Neuronal stem cell (in vitro differentiated cells): Measurements from ENCODE around the gene SH3PXD2A.

Experiments used
- DNase-seq: peaks from one replicate; pipeline ENCODE4 v3.0.0-alpha.2; 2013; ENCODE audit warnings: low spot score
- H2AFZ ChIP-seq: one replicate; pipeline ENCODE4 v1.6.1; 2013; ENCODE audit warnings: mild to moderate bottlenecking, low read length, inconsistent platforms
- H2AK5ac ChIP-seq: 2 replicates; pipeline ENCODE4 v1.6.1; 2013; ENCODE audit warnings: low read depth, mild to moderate bottlenecking, inconsistent platforms, low read length, moderate library complexity, mixed read lengths
- H2BK120ac ChIP-seq: 2 replicates; pipeline ENCODE4 v1.6.1; 2013; ENCODE audit warnings: low read depth, mild to moderate bottlenecking, inconsistent platforms, low read length, moderate library complexity, mixed read lengths
- H2BK12ac ChIP-seq: one replicate; pipeline ENCODE4 v1.6.1; 2013; ENCODE audit warnings: low read length, inconsistent platforms
- H2BK15ac ChIP-seq: 2 replicates; pipeline ENCODE4 v1.6.1; 2013; ENCODE audit warnings: mild to moderate bottlenecking, low read length, inconsistent platforms, mixed read lengths
- H2BK5ac ChIP-seq: one replicate; pipeline ENCODE4 v1.6.1; 2013; ENCODE audit warnings: inconsistent platforms, mild to moderate bottlenecking, low read length, moderate library complexity
- H3K14ac ChIP-seq: one replicate; pipeline ENCODE4 v1.6.1; 2013; ENCODE audit warnings: low read length, inconsistent platforms
- H3K18ac ChIP-seq: 2 replicates; pipeline ENCODE4 v1.6.1; 2013; ENCODE audit warnings: low read length, inconsistent platforms
- H3K23ac ChIP-seq: 2 replicates; pipeline ENCODE4 v1.6.1; 2013; ENCODE audit warnings: low read depth, mild to moderate bottlenecking, mixed read lengths, low read length, inconsistent platforms; ENCODE audit not compliant: poor library complexity
- H3K27ac ChIP-seq: replicated peaks from 3 replicates; pipeline ENCODE4 v1.5.1; 2013; ENCODE audit warnings: low read length, inconsistent platforms
- H3K27me3 ChIP-seq, 3 experiments: 2 replicates each; pipeline ENCODE4 v1.6.1; 2013; ENCODE audit warnings: low read length in 3 of 3, mild to moderate bottlenecking in 2 of 3, inconsistent platforms in 1 of 3, low read depth in 1 of 3, mixed read lengths in 1 of 3, moderate library complexity in 1 of 3; ENCODE audit not compliant: control insufficient read depth in 3 of 3, insufficient read depth in 3 of 3
- H3K36me3 ChIP-seq, 2 donors: replicated peaks in 1 of 2; 2 replicates each; pipeline ENCODE4 v1.6.1; 2013; ENCODE audit warnings: low read length in 2 of 2; ENCODE audit not compliant: control insufficient read depth in 2 of 2, insufficient read depth in 2 of 2
- H3K4ac ChIP-seq: 2 replicates; pipeline ENCODE4 v1.6.1; 2013; ENCODE audit warnings: inconsistent platforms, mild to moderate bottlenecking, low read length, moderate library complexity
- H3K4me1 ChIP-seq, 2 donors: 1 replicate in 1 of 2; 2 replicates in 1 of 2; pipeline ENCODE4 v1.6.1; 2013; ENCODE audit warnings: low read length in 2 of 2, low read depth in 1 of 2; ENCODE audit not compliant: control insufficient read depth in 2 of 2, insufficient read depth in 1 of 2
- H3K4me2 ChIP-seq: one replicate; pipeline ENCODE4 v1.6.1; 2013; ENCODE audit warnings: mild to moderate bottlenecking, low read length, inconsistent platforms; ENCODE audit not compliant: insufficient read depth, poor library complexity, severe bottlenecking
- H3K4me3 ChIP-seq, 2 donors: 2 replicates each; pipeline ENCODE4 v1.5.1; 2013; ENCODE audit warnings: low read length in 2 of 2, mild to moderate bottlenecking in 2 of 2, inconsistent platforms in 1 of 2, moderate library complexity in 1 of 2
- H3K79me1 ChIP-seq: one replicate; pipeline ENCODE4 v1.6.1; 2013; ENCODE audit warnings: low read depth, mild to moderate bottlenecking, inconsistent platforms, low read length, moderate library complexity
- H3K9ac ChIP-seq: one replicate; pipeline ENCODE4 v1.6.1; 2013; ENCODE audit warnings: mild to moderate bottlenecking, low read depth, low read length, inconsistent platforms; ENCODE audit not compliant: poor library complexity
- H3K9me3 ChIP-seq, 2 donors: replicated peaks in 1 of 2; 2 replicates each; pipeline versions ENCODE3 to v1.6.1; 2013; ENCODE audit warnings: low read length in 2 of 2, mild to moderate bottlenecking in 2 of 2, inconsistent platforms in 1 of 2, low read depth in 1 of 2, mixed read lengths in 1 of 2, moderate library complexity in 1 of 2; ENCODE audit not compliant: control insufficient read depth in 2 of 2, insufficient read depth in 1 of 2
- H4K8ac ChIP-seq: one replicate; pipeline ENCODE4 v1.6.1; 2013; ENCODE audit warnings: low read depth, mild to moderate bottlenecking, inconsistent platforms, low read length, moderate library complexity
- H4K91ac ChIP-seq: one replicate; pipeline ENCODE4 v1.6.1; 2013; ENCODE audit warnings: low read length, low read depth, mild to moderate bottlenecking, inconsistent platforms; ENCODE audit not compliant: poor library complexity
- WGBS, 2 donors: extraction: QIAGEN DNeasy Blood & Tissue Kit; methylation state at CpG; one replicate each; pipeline ENCODE4 v1.1.7; 2013; ENCODE audit warnings: missing lambda C conversion rate in 2 of 2, mixed read lengths in 1 of 2; ENCODE audit not compliant: insufficient read length in 2 of 2, insufficient replicate concordance in 1 of 2; ENCODE audit errors: extremely low coverage in 2 of 2; 5-methylcytosine and 5-hydroxymethylcytosine counted together

SH3PXD2A gene

DNA sequence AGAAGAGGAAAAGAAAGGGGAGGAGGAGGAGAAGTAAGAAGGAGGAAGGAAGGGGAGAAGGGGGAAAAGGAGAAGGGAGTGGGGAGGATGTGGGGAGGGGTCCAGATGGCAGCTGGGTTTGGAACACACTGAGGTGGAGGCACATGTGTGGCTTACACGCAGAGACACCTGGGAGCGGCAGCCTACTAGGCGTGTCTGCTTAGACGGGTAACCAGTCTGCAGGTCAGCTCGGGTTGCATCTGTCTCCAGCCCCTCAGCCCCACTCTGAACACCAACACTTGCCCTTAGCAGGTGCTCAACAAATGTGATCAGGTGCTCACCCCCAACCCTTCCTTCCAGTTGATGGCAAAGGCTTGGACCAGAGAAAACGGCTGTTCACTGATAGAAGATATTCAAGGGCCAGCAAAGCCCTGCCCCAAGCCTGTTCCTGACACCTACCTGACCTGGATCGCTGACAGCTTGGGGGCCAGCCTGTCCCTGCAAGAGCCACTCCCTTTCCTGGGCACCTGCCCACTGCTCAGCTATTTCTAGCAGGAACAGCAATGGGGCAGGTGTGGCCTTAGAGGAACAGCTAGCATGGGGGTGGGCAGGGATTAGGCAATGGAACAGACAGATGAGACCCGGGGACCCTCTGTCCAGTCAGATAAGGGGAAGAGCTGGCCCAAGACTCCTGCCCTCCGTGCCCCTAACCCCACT is 70.5 kb downstream of the SH3PXD2A start:
- Histone ChIP-seq H3K79me1 (no peaks in the 10 kb centered on the region), H3K36me3 (peaks cover 0 to 4% of the 10 kb centered on the region in 2 donors), H4K8ac (no peak overlapping the region), H3K4me2 (no peak overlapping the region), H3K27me3 (no peaks in the 10 kb centered on the region), H3K4me1 (peaks cover 0 to 4% of the 10 kb centered on the region in 2 donors), H2AK5ac (peak overlapping the region; percentile 92), H4K91ac (no peak overlapping the region), H3K4ac (no peak overlapping the region), H2AFZ (no peak overlapping the region), H3K9ac (peak overlapping the region; percentile 76), H2BK120ac (no peak overlapping the region), H3K27ac (no peak overlapping the region), H2BK12ac (no peak overlapping the region), H3K14ac (no peak overlapping the region), H3K4me3 (no peak overlapping the region), H3K23ac (peak overlapping the region; percentile 45), H3K9me3 (peaks cover 0 to 3% of the 10 kb centered on the region in 2 donors), H2BK5ac (peak overlapping the region; percentile 67), H2BK15ac (peak overlapping the region; percentile 75), H3K18ac (peak overlapping the region; percentile 49)
- DNase-seq = no peak
- WGBS, 2 donors = no CpG with 5 or more reads among the region's 9 CpGs

DNA sequence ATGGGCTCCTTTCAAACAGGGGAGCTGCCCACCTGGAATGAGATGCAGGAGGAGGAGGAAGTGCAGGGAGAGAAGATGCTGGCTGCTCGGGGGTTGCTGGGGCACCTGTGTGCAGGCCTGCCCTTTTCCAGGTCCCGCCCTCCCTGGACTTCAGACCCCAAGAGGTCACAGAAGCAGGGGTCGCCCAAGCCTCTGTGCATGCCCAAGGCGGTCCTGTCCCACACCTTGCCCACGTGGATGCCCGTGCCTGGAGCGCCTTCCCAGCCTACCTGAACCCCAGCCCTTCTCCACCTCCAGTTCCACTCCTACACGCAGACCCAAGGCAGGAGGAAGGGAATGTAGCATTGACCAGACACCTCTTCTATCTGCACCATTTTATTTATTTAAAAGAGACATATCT is 71.3 kb downstream of the SH3PXD2A start:
- Histone ChIP-seq H2AFZ (no peak overlapping the region), H2BK120ac (no peak overlapping the region), H2BK5ac (no peak overlapping the region), H2AK5ac (peak overlapping the region; percentile 64), H3K4me3 (no peak overlapping the region), H3K79me1 (no peaks in the 10 kb centered on the region), H4K91ac (no peak overlapping the region), H3K9ac (peak overlapping the region; percentile 46), H3K4me2 (no peak overlapping the region), H3K36me3 (peaks cover 0 to 4% of the 10 kb centered on the region in 2 donors), H3K4ac (no peak overlapping the region), H3K14ac (no peak overlapping the region), H2BK15ac (no peak overlapping the region), H3K27me3 (no peaks in the 10 kb centered on the region), H3K18ac (no peak overlapping the region), H4K8ac (no peak overlapping the region), H3K27ac (no peak overlapping the region), H3K23ac (no peak overlapping the region), H2BK12ac (no peak overlapping the region), H3K4me1 (peaks cover 0 to 4% of the 10 kb centered on the region in 2 donors), H3K9me3 (peaks cover 0 to 3% of the 10 kb centered on the region in 2 donors)
- WGBS, 2 donors = no CpG with 5 or more reads among the region's 8 CpGs
- no peak for DNase-seq

DNA sequence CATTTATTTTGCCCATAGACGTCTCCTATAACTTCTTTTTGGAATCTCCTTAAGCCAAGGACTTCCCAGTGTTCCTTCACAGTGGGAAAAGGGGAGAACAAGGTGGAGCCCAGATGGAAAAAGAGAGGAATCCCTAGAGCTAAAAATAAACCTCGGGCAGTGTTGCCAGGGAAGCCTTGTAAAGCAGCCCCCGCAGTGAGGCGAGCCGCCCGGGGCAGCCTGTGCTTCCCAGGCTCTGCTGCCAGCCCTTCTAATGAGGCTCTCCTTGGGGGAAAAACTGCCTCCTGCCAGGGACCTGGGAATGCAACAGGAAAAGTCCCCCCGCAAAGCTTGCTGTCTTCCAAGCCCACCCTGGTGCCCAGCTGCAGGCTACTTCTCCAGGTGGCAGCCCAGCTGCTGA is 71.7 kb downstream of the SH3PXD2A start:
- Histone ChIP-seq H2AK5ac (peak overlapping the region; percentile 64), H2BK5ac (no peak overlapping the region), H3K23ac (no peak overlapping the region), H3K4me2 (no peak overlapping the region), H3K9me3 (peaks cover 0 to 3% of the 10 kb centered on the region in 2 donors), H4K91ac (no peak overlapping the region), H3K79me1 (no peaks in the 10 kb centered on the region), H2AFZ (no peak overlapping the region), H3K27me3 (no peaks in the 10 kb centered on the region), H3K14ac (no peak overlapping the region), H3K4me1 (peaks cover 0 to 4% of the 10 kb centered on the region in 2 donors), H3K4me3 (no peak overlapping the region), H4K8ac (no peak overlapping the region), H3K18ac (no peak overlapping the region), H2BK12ac (no peak overlapping the region), H3K36me3 (peaks cover 0 to 4% of the 10 kb centered on the region in 2 donors), H2BK15ac (peak overlapping the region; percentile 64), H3K9ac (peak overlapping the region; percentile 46), H3K4ac (no peak overlapping the region), H2BK120ac (no peak overlapping the region), H3K27ac (no peak overlapping the region)
- DNase-seq = no peak
- WGBS, 2 donors = no CpG with 5 or more reads among the region's 7 CpGs

DNA sequence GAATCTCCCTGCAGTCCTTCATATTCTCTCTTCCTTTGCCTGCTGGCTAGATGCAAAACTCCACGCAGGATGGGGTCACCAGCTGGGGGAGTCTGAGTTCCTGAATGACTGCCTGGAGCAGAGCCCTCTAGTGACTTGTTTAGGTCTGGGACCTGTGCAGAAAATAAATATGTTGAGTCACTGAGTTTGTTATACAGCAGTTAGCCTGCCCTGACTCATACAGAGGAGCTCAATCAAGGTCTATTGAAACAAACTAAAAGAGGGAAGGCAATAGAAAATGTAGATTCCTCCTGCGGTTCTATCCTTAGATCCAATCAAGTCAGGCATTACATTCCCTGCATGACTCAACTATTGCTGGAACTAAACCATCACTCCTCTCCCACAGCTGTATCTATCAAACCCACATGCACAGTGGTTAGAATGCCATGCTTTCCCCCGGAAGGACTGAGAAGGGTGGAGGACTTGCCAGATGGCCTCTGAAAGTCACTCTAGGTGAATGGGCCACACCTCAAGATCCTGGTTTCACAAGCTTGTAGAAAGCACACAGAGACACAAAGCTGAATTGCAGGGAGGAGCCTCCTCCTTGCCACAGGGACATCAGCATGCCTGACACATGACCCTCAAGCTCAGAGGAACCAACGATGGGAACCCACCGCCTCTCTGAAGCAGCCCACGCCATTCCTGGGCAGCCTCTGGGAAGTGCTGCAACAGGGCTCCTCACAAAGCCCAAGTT is 73.9 kb downstream of the SH3PXD2A start:
- Histone ChIP-seq H3K27ac (no peak overlapping the region), H2AFZ (no peak overlapping the region), H2BK15ac (no peak overlapping the region), H3K23ac (no peak overlapping the region), H2BK120ac (no peak overlapping the region), H3K4me2 (no peak overlapping the region), H3K27me3 (no peaks in the 10 kb centered on the region), H3K4ac (no peak overlapping the region), H3K14ac (peak overlapping the region; percentile 23), H3K4me3 (no peak overlapping the region), H3K18ac (no peak overlapping the region), H4K91ac (no peak overlapping the region), H2BK5ac (no peak overlapping the region), H3K79me1 (no peaks in the 10 kb centered on the region), H3K9ac (no peak overlapping the region), H2AK5ac (no peak overlapping the region), H2BK12ac (no peak overlapping the region), H4K8ac (no peak overlapping the region), H3K4me1 (peaks cover 0 to 4% of the 10 kb centered on the region in 2 donors), H3K9me3 (peaks cover 0 to 3% of the 10 kb centered on the region in 2 donors), H3K36me3 (peaks cover 0 to 4% of the 10 kb centered on the region in 2 donors)
- DNase-seq = no peak
- no CpG with 5 or more reads among the region's 6 CpGs for WGBS, 2 donors
